OCI-LY7 (cell line): Measurements from ENCODE around the gene HOXB5. TPM values are rescaled to one million over a fixed set of nuclear protein-coding genes. Genes with fewer than 3 reads are reported as not detected.
A peak's percentile ranks its signal among the peaks of the same experiment; 100 is the strongest.

Experiments
- BruUV-seq: library from RNA; stranded (reverse); fragments of 400-500 nt; replicated peaks from 2 replicates; lab custom pipeline; 2021; lab: Mats Ljungman, UMichigan
- CTCF ChIA-PET: fragments of 300-600 bp; sonication (Branson Sonifier 250); formaldehyde crosslinking; loops from one replicate; lab custom pipeline; 2022; ENCODE audit warnings: antibody characterized with exemption; ENCODE audit not compliant: unreplicated experiment; lab: Charles Lee
- POLR2A ChIA-PET: fragments of 300-600 bp; sonication (Branson Sonifier 250); formaldehyde crosslinking; loops from one replicate; lab custom pipeline; 2022; ENCODE audit warnings: antibody characterized with exemption; lab: Charles Lee
- DNase-seq: peaks from one replicate; pipeline ENCODE4 v3.0.0-alpha.2; 2015; ENCODE audit warnings: low spot score
- H2AFZ ChIP-seq: fragments of 200-600 bp; sonication (generic), shearing (Covaris generic); 2 replicates; pipeline ENCODE4 v1.6.1; 2014; ENCODE audit warnings: mild to moderate bottlenecking, antibody characterized with exemption, low read length, moderate library complexity
- H3K27ac ChIP-seq: fragments of 200-600 bp; sonication (generic); 2 replicates; pipeline ENCODE4 v1.5.1; 2014; ENCODE audit warnings: mixed run types, low read depth, mild to moderate bottlenecking, moderate library complexity, low read length, inconsistent platforms; ENCODE audit not compliant: poor library complexity, severe bottlenecking
- H3K36me3 ChIP-seq: fragments of 200-600 bp; sonication (generic); 2 replicates; pipeline ENCODE4 v1.6.1; 2014; ENCODE audit warnings: mild to moderate bottlenecking, antibody characterized with exemption, low read length, moderate library complexity, mixed read lengths; ENCODE audit not compliant: insufficient read depth
- H3K4me1 ChIP-seq: fragments of 200-600 bp; sonication (generic); 2 replicates; pipeline ENCODE4 v1.5.1; 2014; ENCODE audit warnings: mild to moderate bottlenecking, low read length; ENCODE audit not compliant: insufficient read depth, poor library complexity, severe bottlenecking
- H3K4me2 ChIP-seq: fragments of 200-600 bp; sonication (generic); 2 replicates; pipeline ENCODE4 v1.6.1; 2014; ENCODE audit warnings: mild to moderate bottlenecking, low read length
- H3K4me3 ChIP-seq: fragments of 200-600 bp; sonication (generic); 2 replicates; pipeline ENCODE4 v1.5.1; 2014; ENCODE audit warnings: mild to moderate bottlenecking, low read depth, low read length; ENCODE audit not compliant: poor library complexity, severe bottlenecking
- H3K79me2 ChIP-seq: fragments of 200-600 bp; sonication (generic); 2 replicates; pipeline ENCODE4 v1.6.1; 2016; ENCODE audit warnings: low read depth, mild to moderate bottlenecking, low read length, moderate library complexity, mixed read lengths; ENCODE audit not compliant: insufficient read depth
- H3K9me2 ChIP-seq: fragments of 200-600 bp; sonication (generic); 2 replicates; pipeline ENCODE4 v1.6.1; 2016; ENCODE audit warnings: mild to moderate bottlenecking, low read length, mixed read lengths; ENCODE audit not compliant: insufficient read depth
- H3K9me3 ChIP-seq: fragments of 200-600 bp; sonication (generic); 2 replicates; pipeline ENCODE4 v1.6.1; 2014; ENCODE audit warnings: mild to moderate bottlenecking, mixed run types, low read length, mixed read lengths
- H4K20me1 ChIP-seq: fragments of 200-600 bp; sonication (generic); 2 replicates; pipeline ENCODE4 v1.6.1; 2014; ENCODE audit warnings: mild to moderate bottlenecking, antibody characterized with exemption, low read length, moderate library complexity, mixed read lengths; ENCODE audit not compliant: insufficient read depth
- EZH2phosphoT487 ChIP-seq: fragments of 200-600 bp; sonication (generic); IDR thresholded peaks from 2 replicates; pipeline ENCODE4 v1.6.1; 2018; ENCODE audit warnings: low read depth, borderline replicate concordance, mild to moderate bottlenecking, mixed run types, antibody characterized with exemption, low read length, moderate library complexity, mixed read lengths
- intact Hi-C: fragments of 100-400 bp; cut with micrococcal nuclease; formaldehyde crosslinking; loops from one replicate; pipeline ENCODE4 v1.10.0; 2022; ENCODE audit not compliant: unreplicated experiment
- total RNA-seq, 2 experiments: library from RNA; depleted of rRNA in 1 of 2; stranded (reverse); fragments of >200 nt in 1 of 2; shearing (Covaris generic) in 1 of 2; gene quantifications; 2 replicates each; pipeline ENCODE4 v1.2.3, GENCODE V29; 2014 to 2022
- TF ChIP-seq, protein P1 (sequence below): fragments of 200-600 bp; sonication (generic); conservative IDR thresholded peaks from 2 replicates; pipeline ENCODE4 v1.5.1; 2014; ENCODE audit warnings: mild to moderate bottlenecking, antibody characterized with exemption, low read length, moderate library complexity, mixed read lengths

The HOXB5 gene
- total RNA-seq, 2 experiments from 2014 or later, result not detected

DNA sequence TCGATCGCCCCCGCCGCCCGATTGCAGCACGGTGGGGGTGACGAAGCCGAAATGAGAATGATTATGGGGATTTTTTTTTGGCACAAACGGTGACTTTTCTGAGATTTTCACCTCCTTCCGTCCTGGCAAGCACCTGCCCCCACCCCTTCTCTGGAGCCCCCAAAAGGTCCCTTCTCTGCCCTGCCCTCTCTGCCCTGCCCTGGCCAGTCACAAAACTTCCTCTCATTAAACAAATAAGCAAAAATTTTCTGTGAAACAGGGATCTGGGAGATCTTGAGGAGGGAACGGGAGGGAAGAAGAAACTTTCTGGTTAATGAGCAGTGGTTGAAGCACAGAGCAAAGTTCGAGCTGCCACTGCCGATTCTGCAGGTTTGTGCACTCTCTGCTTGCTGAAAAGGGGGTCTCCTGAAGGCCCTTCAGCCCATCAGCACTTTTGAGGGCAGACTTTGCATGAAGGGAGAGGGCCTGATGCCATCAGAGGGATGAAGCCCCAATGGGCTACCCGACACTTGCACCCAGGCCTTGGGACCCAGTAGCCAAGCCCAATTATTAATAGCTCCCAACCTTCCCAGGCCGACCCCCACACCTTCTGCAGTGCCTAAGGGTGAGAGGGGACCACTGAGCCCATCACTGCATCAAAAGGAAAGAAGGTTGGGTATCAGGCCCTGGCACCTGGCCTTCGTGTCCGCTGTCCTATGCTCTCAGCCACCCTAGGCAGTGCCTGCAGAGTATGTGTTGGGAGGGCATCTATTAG lies 22.6 kb upstream of the HOXB5 start:
- no peak overlapping the region for H2AFZ ChIP-seq
- H3K9me2 ChIP-seq, result no peaks in the 10 kb centered on the region
- ChIA-PET POLR2A (no interaction called here), CTCF (no interaction called here)
- no peaks in the 10 kb centered on the region for H3K36me3 ChIP-seq
- no peak for DNase-seq
- H3K79me2 ChIP-seq, result no peaks in the 10 kb centered on the region
- intact Hi-C loops, result loop anchor here (5.0 kb wide), 1 partner anchor 589 kb away; no protein-coding TSS in a partner anchor
- peaks cover 16% of the 10 kb centered on the region for H3K4me1 ChIP-seq
- H3K9me3 ChIP-seq, result no peaks in the 10 kb centered on the region
- BruUV-seq, result no TSS peak
- TF ChIP-seq EZH2phosphoT487, result no peak
- TF ChIP-seq, protein P1, sequence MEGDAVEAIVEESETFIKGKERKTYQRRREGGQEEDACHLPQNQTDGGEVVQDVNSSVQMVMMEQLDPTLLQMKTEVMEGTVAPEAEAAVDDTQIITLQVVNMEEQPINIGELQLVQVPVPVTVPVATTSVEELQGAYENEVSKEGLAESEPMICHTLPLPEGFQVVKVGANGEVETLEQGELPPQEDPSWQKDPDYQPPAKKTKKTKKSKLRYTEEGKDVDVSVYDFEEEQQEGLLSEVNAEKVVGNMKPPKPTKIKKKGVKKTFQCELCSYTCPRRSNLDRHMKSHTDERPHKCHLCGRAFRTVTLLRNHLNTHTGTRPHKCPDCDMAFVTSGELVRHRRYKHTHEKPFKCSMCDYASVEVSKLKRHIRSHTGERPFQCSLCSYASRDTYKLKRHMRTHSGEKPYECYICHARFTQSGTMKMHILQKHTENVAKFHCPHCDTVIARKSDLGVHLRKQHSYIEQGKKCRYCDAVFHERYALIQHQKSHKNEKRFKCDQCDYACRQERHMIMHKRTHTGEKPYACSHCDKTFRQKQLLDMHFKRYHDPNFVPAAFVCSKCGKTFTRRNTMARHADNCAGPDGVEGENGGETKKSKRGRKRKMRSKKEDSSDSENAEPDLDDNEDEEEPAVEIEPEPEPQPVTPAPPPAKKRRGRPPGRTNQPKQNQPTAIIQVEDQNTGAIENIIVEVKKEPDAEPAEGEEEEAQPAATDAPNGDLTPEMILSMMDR, result no peak
- no peak overlapping the region for H3K4me2 ChIP-seq
- no peaks in the 10 kb centered on the region for H4K20me1 ChIP-seq
- no peak overlapping the region for H3K27ac ChIP-seq
- no peak overlapping the region for H3K4me3 ChIP-seq

DNA sequence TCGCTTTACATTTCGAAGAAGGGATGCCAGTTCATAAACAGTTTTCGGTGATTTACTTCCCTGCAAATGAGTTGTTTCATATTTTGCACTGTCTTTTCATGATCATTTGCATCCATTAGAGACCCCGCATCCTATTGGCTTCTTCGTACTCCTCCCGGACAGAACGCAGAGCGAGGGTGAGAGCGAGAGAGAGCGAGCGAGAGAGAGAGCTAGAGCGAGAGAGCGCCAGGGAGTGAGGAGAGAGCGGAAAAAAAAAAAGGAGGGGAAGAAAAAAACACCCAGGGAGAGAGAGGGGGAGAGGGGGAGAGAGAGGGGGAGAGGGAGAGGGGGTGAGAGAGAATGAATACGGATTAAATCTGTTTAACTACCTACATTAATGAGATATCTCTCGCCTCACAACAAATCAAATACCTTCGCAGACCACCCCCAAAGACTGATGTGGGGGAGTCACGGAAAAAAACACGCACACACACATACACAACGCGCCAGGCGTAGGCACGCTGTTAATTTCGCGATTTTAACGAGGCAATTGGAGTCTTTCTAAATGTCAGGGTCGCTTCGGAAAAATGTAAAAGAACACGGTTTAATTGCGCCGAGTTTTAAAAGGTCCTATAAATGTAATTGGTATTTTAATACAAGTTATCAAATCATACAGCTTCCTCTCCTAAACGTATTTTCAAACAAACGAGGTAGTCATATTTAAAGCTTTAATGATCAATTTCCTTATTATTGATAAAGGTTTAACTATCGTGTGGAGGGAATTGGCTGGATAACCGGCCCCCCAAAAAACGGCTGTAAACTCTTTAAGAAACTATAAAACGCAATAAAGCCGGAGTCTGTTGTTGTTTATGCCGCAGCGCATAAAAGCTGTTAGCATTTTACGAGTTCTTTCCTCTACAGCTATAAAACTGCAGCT lies 21.7 kb upstream of the HOXB5 start, which contains the start of gene HOXB8:
Gene HOXB8 (minus strand): TSS at position 246 of the 916 bp plus-strand sequence. CDS start 588 bp downstream, outside the sequence.
- Histone ChIP-seq H3K4me3 (no peak within 1 kb of the TSS), H3K9me3 (no peaks in the 10 kb centered on the region), H4K20me1 (no peaks in the 10 kb centered on the region), H3K27ac (no peak within 1 kb of the TSS), H2AFZ (no peak within 1 kb of the TSS), H3K79me2 (no peaks in the 10 kb centered on the region), H3K9me2 (no peaks in the 10 kb centered on the region), H3K4me1 (peaks cover 16% of the 10 kb centered on the region), H3K36me3 (no peaks in the 10 kb centered on the region), H3K4me2 (no peak within 1 kb of the TSS)
- TF ChIP-seq, protein P1, result no peak
- TF ChIP-seq EZH2phosphoT487, result 0 out of 2 replicates have a peak, but pooled peaks have one; percentile 64
- DNase-seq, result no peak
- BruUV-seq, result no TSS peak
- POLR2A ChIA-PET, result no interaction called here
- CTCF ChIA-PET, result no interaction called here
- intact Hi-C loops, result loop anchor here (5.0 kb wide), 1 partner anchor 588 kb away; no protein-coding TSS in a partner anchor
